Activated naive CD8-positive, alpha-beta T cell treated with anti-CD3 and anti-CD28 coated beads, Interleukin-2, amount 10 ng/mL, durations not matched to agents 7 days and 5 days (primary cell): Measurements from ENCODE around the gene RCBTB1. TPM values are rescaled to one million over a fixed set of nuclear protein-coding genes. Genes with fewer than 3 reads are reported as not detected.
"Not testable (repeated sequence)": the region's sequence is repeated elsewhere in the genome, so short reads cannot be mapped to it uniquely, and the experiment has no call there.

Experiments used
- ATAC-seq: fragments of 150-1000 bp; cut with Tn5 transposase; one replicate; pipeline ENCODE4 v1.10.0; 2021; ENCODE audit warnings: low read depth, moderate library complexity
- POLR2A ChIA-PET: fragments of 350-600 bp; sonication (Branson Sonifier 250); formaldehyde crosslinking; loops from one replicate; lab custom pipeline; 2021; ENCODE audit warnings: antibody characterized with exemption; lab: Charles Lee
- DNase-seq: peaks from one replicate; pipeline ENCODE4 v3.0.0; 2021
- H3K27ac Mint-ChIP-seq: one replicate; pipeline ENCODE4 v1.8.0; 2022; ENCODE audit warnings: mild to moderate bottlenecking, mixed read lengths
- H3K27me3 Mint-ChIP-seq: one replicate; pipeline ENCODE4 v1.8.0; 2022; ENCODE audit warnings: mild to moderate bottlenecking, moderate library complexity, mixed read lengths
- H3K36me3 Mint-ChIP-seq: one replicate; pipeline ENCODE4 v1.8.0; 2021; ENCODE audit warnings: mild to moderate bottlenecking, mixed read lengths
- H3K4me1 Mint-ChIP-seq: one replicate; pipeline ENCODE4 v1.8.0; 2021; ENCODE audit warnings: mixed read lengths
- H3K4me3 Mint-ChIP-seq: one replicate; pipeline ENCODE4 v1.8.0; 2022; ENCODE audit warnings: mild to moderate bottlenecking, moderate library complexity, mixed read lengths
- H3K9me3 Mint-ChIP-seq: one replicate; pipeline ENCODE4 v1.8.0; 2021; ENCODE audit warnings: mixed read lengths
- total RNA-seq, 2 experiments: library from RNA; stranded (reverse); gene quantifications; one replicate each; pipeline ENCODE4 v1.2.3, GENCODE V29; 2021

RCBTB1 gene
- total RNA-seq, 2 experiments from 2014 or later = 18.9 to 20.6 TPM

GRCh38 chr13:49593876-49594275 lies 8.5 kb upstream of the RCBTB1 start:
- H3K4me3 Mint-ChIP-seq, ATAC-seq, H3K4me1 Mint-ChIP-seq, H3K27ac Mint-ChIP-seq, H3K36me3 Mint-ChIP-seq, POLR2A ChIA-PET, H3K27me3 Mint-ChIP-seq, DNase-seq, H3K9me3 Mint-ChIP-seq: not testable (repeated sequence)

GRCh38 chr13:49590714-49591113 lies 5.4 kb upstream of the RCBTB1 start:
- not testable (repeated sequence) for DNase-seq, H3K27me3 Mint-ChIP-seq

GRCh38 chr13:49587311-49587847 lies 2.0 kb upstream of the RCBTB1 start:
- H3K27me3 Mint-ChIP-seq = peaks cover 3% of the 10 kb centered on the region
- H3K27ac Mint-ChIP-seq = peak overlapping the region; percentile 6
- H3K36me3 Mint-ChIP-seq = peaks cover 10% of the 10 kb centered on the region
- no peaks in the 10 kb centered on the region for H3K9me3 Mint-ChIP-seq
- no peak overlapping the region for H3K4me3 Mint-ChIP-seq
- no peak for DNase-seq
- ATAC-seq = no peak
- POLR2A ChIA-PET = no interaction called here
- H3K4me1 Mint-ChIP-seq = peaks cover 29% of the 10 kb centered on the region

More at GRCh38 chr13:49590714-49591113, 5.4 kb upstream of the RCBTB1 start:
- not testable (repeated sequence) for H3K27ac Mint-ChIP-seq, H3K4me3 Mint-ChIP-seq, H3K9me3 Mint-ChIP-seq, ATAC-seq, H3K36me3 Mint-ChIP-seq
- POLR2A ChIA-PET = interaction anchor here (0.6 kb wide), 1 partner anchor 294 kb away, joined by 3 read pairs; no protein-coding TSS in a partner anchor
- H3K4me1 Mint-ChIP-seq = peaks cover 10% of the 10 kb centered on the region

- POLR2A ChIA-PET = no interaction called here
- ATAC-seq = no peak
- Mint-ChIP-seq H3K36me3 (peaks cover 12% of the 10 kb centered on the region), H3K4me3 (peak overlapping the region; percentile 86), H3K4me1 (peaks cover 31% of the 10 kb centered on the region), H3K27ac (no peak overlapping the region), H3K27me3 (peaks cover 3% of the 10 kb centered on the region), H3K9me3 (no peaks in the 10 kb centered on the region)
- DNase-seq = no peak
Observed at GRCh38 chr13:49586717-49587116, 1.4 kb upstream of the RCBTB1 start.

GRCh38 chr13:49584771-49585182 lies 581 bp downstream of the RCBTB1 start:
- H3K9me3 Mint-ChIP-seq = no peaks in the 10 kb centered on the region
- no peak for ATAC-seq

GRCh38 chr13:49580980-49581680 lies 4.2 kb downstream of the RCBTB1 start:
- no peaks in the 10 kb centered on the region for H3K27me3 Mint-ChIP-seq
- POLR2A ChIA-PET = no interaction called here
- no peak overlapping the region for H3K4me3 Mint-ChIP-seq
- no peak overlapping the region for H3K27ac Mint-ChIP-seq
- peaks cover 26% of the 10 kb centered on the region for H3K36me3 Mint-ChIP-seq
- H3K9me3 Mint-ChIP-seq = no peaks in the 10 kb centered on the region
- DNase-seq (no peak), ATAC-seq (no peak)
- H3K4me1 Mint-ChIP-seq = peaks cover 29% of the 10 kb centered on the region

More at GRCh38 chr13:49584771-49585182, 581 bp downstream of the RCBTB1 start:
- DNase-seq = no peak
- POLR2A ChIA-PET = interaction anchor here (0.6 to 2.3 kb wide), 6 partner anchors 13 to 140 kb away, joined by 3 to 16 read pairs (median 5); partner anchors contain the start of genes CAB39L, PHF11 and SETDB2
- Mint-ChIP-seq H3K4me1 (peaks cover 36% of the 10 kb centered on the region), H3K27ac (peak overlapping the region; percentile 93), H3K4me3 (peak overlapping the region; percentile 97), H3K27me3 (no peaks in the 10 kb centered on the region), H3K36me3 (peaks cover 19% of the 10 kb centered on the region)

- H3K4me3 Mint-ChIP-seq = no peak overlapping the region
- ATAC-seq (no peak), DNase-seq (no peak)
- peaks cover 33% of the 10 kb centered on the region for H3K36me3 Mint-ChIP-seq
- H3K27ac Mint-ChIP-seq = no peak overlapping the region
- peaks cover 27% of the 10 kb centered on the region for H3K4me1 Mint-ChIP-seq
- no peaks in the 10 kb centered on the region for H3K27me3 Mint-ChIP-seq
- POLR2A ChIA-PET = interaction anchor here (0.6 kb wide), 1 partner anchor 136 kb away, joined by 3 read pairs; no protein-coding TSS in a partner anchor
- H3K9me3 Mint-ChIP-seq = no peaks in the 10 kb centered on the region
Observed at GRCh38 chr13:49579501-49579900, 5.9 kb downstream of the RCBTB1 start.

- no peak for ATAC-seq
- Mint-ChIP-seq H3K4me1 (peaks cover 21% of the 10 kb centered on the region), H3K36me3 (peaks cover 15% of the 10 kb centered on the region), H3K4me3 (no peak overlapping the region), H3K27me3 (no peaks in the 10 kb centered on the region), H3K27ac (no peak overlapping the region), H3K9me3 (no peaks in the 10 kb centered on the region)
- no peak for DNase-seq
- POLR2A ChIA-PET = interaction anchor here (0.7 kb wide), 1 partner anchor 14 kb away, joined by 3 read pairs; the partner anchor contains the start of gene RCBTB1
Observed at GRCh38 chr13:49571299-49572240, 13.8 kb downstream of the RCBTB1 start.

- no peak overlapping the region for H3K4me3 Mint-ChIP-seq
- peak overlapping the region; percentile 52 for H3K27ac Mint-ChIP-seq
- POLR2A ChIA-PET = interaction anchor here (1.6 kb wide), 1 partner anchor 15 kb away, joined by 3 read pairs; the partner anchor contains the start of gene RCBTB1
- H3K27me3 Mint-ChIP-seq = no peaks in the 10 kb centered on the region
- H3K36me3 Mint-ChIP-seq = peaks cover 16% of the 10 kb centered on the region
- no peak for DNase-seq
- peak; percentile 39 for ATAC-seq
- no peaks in the 10 kb centered on the region for H3K9me3 Mint-ChIP-seq
- H3K4me1 Mint-ChIP-seq = peaks cover 20% of the 10 kb centered on the region
Observed at GRCh38 chr13:49569993-49570689, 15.2 kb downstream of the RCBTB1 start.

- ATAC-seq (no peak), DNase-seq (no peak)
- Mint-ChIP-seq H3K9me3 (no peaks in the 10 kb centered on the region), H3K27me3 (no peaks in the 10 kb centered on the region), H3K4me1 (peaks cover 17% of the 10 kb centered on the region), H3K36me3 (peaks cover 17% of the 10 kb centered on the region), H3K4me3 (no peak overlapping the region), H3K27ac (no peak overlapping the region)
- POLR2A ChIA-PET = interaction anchor here (0.8 kb wide), 1 partner anchor 28 kb away, joined by 3 read pairs; no protein-coding TSS in a partner anchor
Observed at GRCh38 chr13:49567491-49567890, 17.9 kb downstream of the RCBTB1 start.

GRCh38 chr13:49566461-49566860 lies 18.9 kb downstream of the RCBTB1 start:
- H3K4me1 Mint-ChIP-seq = peaks cover 15% of the 10 kb centered on the region
- DNase-seq (no peak), ATAC-seq (no peak)
- H3K4me3 Mint-ChIP-seq = no peak overlapping the region
- H3K36me3 Mint-ChIP-seq = peaks cover 18% of the 10 kb centered on the region
- H3K9me3 Mint-ChIP-seq = no peaks in the 10 kb centered on the region
- POLR2A ChIA-PET = interaction anchor here (0.8 kb wide), 1 partner anchor 27 kb away, joined by 3 read pairs; no protein-coding TSS in a partner anchor
- no peaks in the 10 kb centered on the region for H3K27me3 Mint-ChIP-seq
- no peak overlapping the region for H3K27ac Mint-ChIP-seq

- Mint-ChIP-seq H3K4me1 (peaks cover 13% of the 10 kb centered on the region), H3K36me3 (peaks cover 18% of the 10 kb centered on the region)
- POLR2A ChIA-PET, ATAC-seq, H3K9me3 Mint-ChIP-seq, DNase-seq, H3K27me3 Mint-ChIP-seq, H3K4me3 Mint-ChIP-seq, H3K27ac Mint-ChIP-seq: not testable (repeated sequence)
Observed at GRCh38 chr13:49565461-49565860, 19.9 kb downstream of the RCBTB1 start.
